Aorta (tissue), 5 donors: ENCODE results near the gene ELANE. TPM values are rescaled to one million over a fixed set of nuclear protein-coding genes. Genes with fewer than 3 reads are reported as not detected.
"Not testable (repeated sequence)": the region's sequence is repeated elsewhere in the genome, so short reads cannot be mapped to it uniquely, and the experiment has no call there.

Experiments
- ATAC-seq: fragments of 200-7000 bp; cut with Tn5 transposase; one replicate; pipeline ENCODE4 v1.9.1; 2022; ENCODE audit warnings: moderate library complexity; ENCODE audit not compliant: low FRiP score
- DNase-seq, 2 donors: peaks; one replicate each; pipeline ENCODE4 v3.0.0-alpha.2; 2020
- H3K27ac ChIP-seq, 2 donors: one replicate each; pipeline ENCODE4 v1.5.1; 2013; ENCODE audit warnings: low read length in 2 of 2, mild to moderate bottlenecking in 2 of 2, moderate library complexity in 2 of 2, control low read depth in 1 of 2, inconsistent platforms in 1 of 2, low read depth in 1 of 2
- H3K27me3 ChIP-seq, 2 donors: one replicate each; pipeline ENCODE4 v1.6.1; 2013; ENCODE audit warnings: control low read depth in 1 of 2, low read length in 1 of 2, mild to moderate bottlenecking in 1 of 2, moderate library complexity in 1 of 2; ENCODE audit not compliant: insufficient read depth in 2 of 2, control insufficient read depth in 1 of 2
- H3K36me3 ChIP-seq, 2 donors: one replicate each; pipeline ENCODE4 v1.6.1; 2013; ENCODE audit warnings: control low read depth in 1 of 2, low read length in 1 of 2, mild to moderate bottlenecking in 1 of 2; ENCODE audit not compliant: insufficient read depth in 2 of 2, control insufficient read depth in 1 of 2
- H3K4me1 ChIP-seq, 2 donors: one replicate each; pipeline ENCODE4 v1.6.1; 2013; ENCODE audit warnings: low read length in 2 of 2, control low read depth in 1 of 2, mild to moderate bottlenecking in 1 of 2, moderate library complexity in 1 of 2; ENCODE audit not compliant: insufficient read depth in 2 of 2, control insufficient read depth in 1 of 2
- H3K4me3 ChIP-seq, 2 donors: one replicate each; pipeline ENCODE4 v1.5.1; 2013; ENCODE audit warnings: low read length in 2 of 2, control low read depth in 1 of 2, mild to moderate bottlenecking in 1 of 2
- H3K9me3 ChIP-seq: one replicate; pipeline ENCODE4 v1.6.1; 2013; ENCODE audit warnings: mild to moderate bottlenecking, low read length; ENCODE audit not compliant: control insufficient read depth
- WGBS, 2 donors: extraction: QIAGEN DNeasy Blood & Tissue Kit; methylation state at CpG; one replicate each; pipeline ENCODE4 v1.1.7; 2013; 5-methylcytosine and 5-hydroxymethylcytosine counted together
- intact Hi-C, 2 donors: fragments of 100-400 bp; cut with DNase I; formaldehyde crosslinking; loops; one replicate each; pipeline versions ENCODE4 v1.14.2 to v1.15.0; 2022
- polyA plus RNA-seq, 2 donors: library from polyadenylated mRNA; stranded (reverse); fragments of 200-250 nt; gene quantifications; one replicate each; pipeline ENCODE4 v1.2.3, GENCODE V29; 2013
- total RNA-seq, 2 donors: library from RNA; stranded (reverse); fragmentation: NEBNext Ultra II Directional; extraction: Animal tissue kit (Norgen Biotek cat#: 25700); gene quantifications; one replicate each; pipeline ENCODE4 v1.2.1, GENCODE V29; 2021
- donor health status: healthy with polysubstance abuse.
- donor health status: Bipolar disorder and iron deficiency.
- donor health status: DM: no; HTN: no; CAD: no.
- donor health status: DM: no; HTN: no; CAD: no.
- donor health status: DM: yes; HTN: yes; CAD: no.

ELANE gene
- total and polyA plus RNA-seq, 4 donors: 2.0 TPM; not detected in 3

GRCh38 chr19:871446-872265 is 19.6 kb downstream of the ELANE start:
- Histone ChIP-seq H3K9me3 (no peaks in the 10 kb centered on the region), H3K4me3 (no peak overlapping the region), H3K27me3 (no peaks in the 10 kb centered on the region), H3K4me1 (no peaks in the 10 kb centered on the region), H3K36me3 (no peaks in the 10 kb centered on the region), H3K27ac (no peak overlapping the region)
- ATAC-seq: no peak
- WGBS, 2 donors: 94% methylated on average over 22 to 24 of the region's 33 CpGs
- DNase-seq: no peak
- intact Hi-C loops: no loop called here

GRCh38 chr19:872266-872951 is 20.3 kb downstream of the ELANE start:
- intact Hi-C loops: no loop called here
- peak in 1 of 2 donors; percentile 76 for DNase-seq
- Histone ChIP-seq H3K9me3 (no peaks in the 10 kb centered on the region), H3K27ac (no peak overlapping the region), H3K27me3 (no peaks in the 10 kb centered on the region), H3K36me3 (no peaks in the 10 kb centered on the region), H3K4me1 (no peaks in the 10 kb centered on the region), H3K4me3 (no peak overlapping the region)
- ATAC-seq: no peak
- 86 to 88% methylated on average over 22 to 27 of the region's 27 CpGs for WGBS, 2 donors

GRCh38 chr19:873084-873483 is 21.0 kb downstream of the ELANE start:
- H3K27ac ChIP-seq: no peak overlapping the region
- no peaks in the 10 kb centered on the region for H3K36me3 ChIP-seq
- WGBS, 2 donors: 90 to 100% methylated on average over 3 to 13 of the region's 13 CpGs
- no peak overlapping the region for H3K4me3 ChIP-seq
- intact Hi-C loops: no loop called here
- ATAC-seq (no peak), DNase-seq (no peak)
- no peaks in the 10 kb centered on the region for H3K9me3 ChIP-seq
- H3K4me1 ChIP-seq: no peaks in the 10 kb centered on the region
- no peaks in the 10 kb centered on the region for H3K27me3 ChIP-seq

- Histone ChIP-seq H3K4me1 (no peaks in the 10 kb centered on the region), H3K4me3 (no peak overlapping the region), H3K27ac (no peak overlapping the region), H3K27me3 (no peaks in the 10 kb centered on the region), H3K36me3 (no peaks in the 10 kb centered on the region), H3K9me3 (no peaks in the 10 kb centered on the region)
- 93 to 95% methylated on average over 22 of the region's 22 CpGs for WGBS, 2 donors
- DNase-seq (no peak), ATAC-seq (no peak)
- intact Hi-C loops: no loop called here
Measured at GRCh38 chr19:873561-874041, 21.5 kb downstream of the ELANE start.

- no peak for ATAC-seq
- H3K9me3 ChIP-seq: no peaks in the 10 kb centered on the region
- intact Hi-C loops: no loop called here
- H3K27ac ChIP-seq: no peak overlapping the region
- 93% methylated on average over 28 of the region's 28 CpGs for WGBS, 2 donors
- no peak overlapping the region for H3K4me3 ChIP-seq
- DNase-seq: no peak
- H3K4me1 ChIP-seq: no peaks in the 10 kb centered on the region
- H3K27me3 ChIP-seq: no peaks in the 10 kb centered on the region
- no peaks in the 10 kb centered on the region for H3K36me3 ChIP-seq
Measured at GRCh38 chr19:875265-875879, 23.3 kb downstream of the ELANE start.

GRCh38 chr19:876089-876488 is 24.0 kb downstream of the ELANE start:
- Histone ChIP-seq H3K27ac (no peak overlapping the region), H3K9me3 (no peaks in the 10 kb centered on the region), H3K36me3 (peaks cover 0 to 1% of the 10 kb centered on the region in 2 donors), H3K4me1 (no peaks in the 10 kb centered on the region), H3K4me3 (no peak overlapping the region), H3K27me3 (no peaks in the 10 kb centered on the region)
- DNase-seq: no peak
- 74 to 80% methylated on average over 18 of the region's 18 CpGs for WGBS, 2 donors
- ATAC-seq: no peak
- intact Hi-C loops: no loop called here

- DNase-seq (no peak), ATAC-seq (no peak)
- H3K9me3 ChIP-seq: no peaks in the 10 kb centered on the region
- peaks cover 0 to 1% of the 10 kb centered on the region in 2 donors for H3K36me3 ChIP-seq
- no peak overlapping the region for H3K27ac ChIP-seq
- 92 to 94% methylated on average over 29 of the region's 29 CpGs for WGBS, 2 donors
- no peaks in the 10 kb centered on the region for H3K4me1 ChIP-seq
- H3K27me3 ChIP-seq: no peaks in the 10 kb centered on the region
- no peak overlapping the region for H3K4me3 ChIP-seq
- intact Hi-C loops: no loop called here
Measured at GRCh38 chr19:876780-877314, 24.7 kb downstream of the ELANE start.

GRCh38 chr19:877992-878660 is 26.0 kb downstream of the ELANE start:
- ATAC-seq, H3K36me3 ChIP-seq, H3K4me1 ChIP-seq, H3K4me3 ChIP-seq, H3K27me3 ChIP-seq, intact Hi-C loops, H3K9me3 ChIP-seq, DNase-seq, H3K27ac ChIP-seq: not testable (repeated sequence)
- 84 to 89% methylated on average over 14 to 23 of the region's 23 CpGs for WGBS, 2 donors
